ENCODE results near the gene ABHD2.
"Not testable (repeated sequence)": the region's sequence is repeated elsewhere in the genome, so short reads cannot be mapped to it uniquely, and the experiment has no call there.

ABHD2 gene

DNA sequence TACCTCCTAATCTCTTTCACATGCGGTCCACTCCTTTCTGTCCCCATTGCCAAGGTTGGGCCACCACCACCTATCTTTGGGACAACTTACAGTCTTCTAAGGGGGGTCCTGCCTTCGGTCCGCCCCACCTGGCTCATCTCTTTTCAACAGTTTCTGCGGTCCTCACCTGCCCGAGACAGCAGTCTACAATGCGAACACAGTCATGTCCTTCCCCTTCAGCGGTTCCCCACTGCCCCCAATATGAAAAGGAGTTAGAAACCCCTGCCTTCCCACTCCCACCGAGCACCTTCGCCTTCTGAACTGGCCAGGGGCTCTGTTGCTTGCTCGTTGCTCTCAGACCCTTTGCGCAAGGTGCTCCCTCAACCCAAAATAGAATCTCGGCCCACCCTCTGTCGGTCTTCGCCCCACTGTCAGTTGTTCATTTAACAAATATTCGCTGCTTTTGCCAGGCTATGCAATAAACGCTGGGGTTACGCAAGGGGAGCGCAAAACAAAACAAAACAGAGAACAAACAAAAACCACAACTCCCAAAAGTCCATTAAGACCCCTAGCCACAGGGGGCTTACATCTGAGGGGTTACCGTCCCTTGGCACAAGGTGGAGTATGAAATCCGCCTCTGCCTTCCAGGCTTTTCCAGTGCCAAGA, 154.9 kb downstream of the ABHD2 start:
- DNase-seq: peak; percentile 22

DNA sequence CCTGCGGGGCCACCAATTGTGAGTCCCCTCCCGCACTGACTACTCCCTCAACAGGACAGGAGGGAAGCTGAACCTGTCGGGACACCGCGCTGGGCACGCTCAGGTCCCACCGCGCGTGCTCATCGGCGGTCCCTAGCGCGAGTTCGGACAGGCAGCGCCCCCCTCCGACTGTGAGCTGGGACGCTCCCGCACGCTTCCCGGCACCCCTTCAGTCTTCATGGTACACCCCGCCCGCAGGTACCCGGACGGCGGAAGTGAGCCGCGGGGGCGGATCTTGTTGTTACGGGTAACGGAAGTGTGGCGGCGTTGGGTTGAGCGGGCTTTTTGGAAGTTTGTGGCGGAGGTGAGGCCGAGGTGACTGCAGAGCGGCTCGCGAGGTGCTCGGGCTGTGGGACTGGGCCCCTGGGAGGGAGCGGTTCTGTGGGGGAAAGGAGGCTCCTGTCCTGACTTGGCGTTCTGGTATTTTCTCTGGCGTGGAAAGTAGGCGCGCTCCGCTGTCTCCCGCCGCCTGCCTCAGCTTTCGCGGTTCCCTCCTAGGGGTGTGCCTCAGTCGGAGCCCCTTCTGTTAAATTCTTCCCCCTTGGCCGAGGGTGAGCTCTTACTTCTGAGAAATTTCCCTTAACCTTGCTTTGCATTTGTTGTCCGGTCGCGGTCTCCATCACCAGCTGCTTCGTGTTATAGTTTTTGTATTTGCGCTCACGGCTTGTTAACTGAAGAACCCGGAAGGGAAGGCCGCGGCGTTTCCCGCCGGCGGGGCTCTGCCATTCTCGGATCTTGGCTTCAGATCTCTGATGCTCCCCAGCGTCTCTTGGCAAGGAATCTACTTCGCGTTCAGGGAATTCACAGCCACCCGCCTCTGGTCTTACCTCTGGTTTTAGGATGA, 155.7 kb downstream of the ABHD2 start, which contains the start of gene FANCI:
FANCI (plus strand) TSS at position 289 of the 883 bp plus-strand sequence. CDS start 3,669 bp downstream, outside the sequence.
- peak; percentile 91 for DNase-seq

DNA sequence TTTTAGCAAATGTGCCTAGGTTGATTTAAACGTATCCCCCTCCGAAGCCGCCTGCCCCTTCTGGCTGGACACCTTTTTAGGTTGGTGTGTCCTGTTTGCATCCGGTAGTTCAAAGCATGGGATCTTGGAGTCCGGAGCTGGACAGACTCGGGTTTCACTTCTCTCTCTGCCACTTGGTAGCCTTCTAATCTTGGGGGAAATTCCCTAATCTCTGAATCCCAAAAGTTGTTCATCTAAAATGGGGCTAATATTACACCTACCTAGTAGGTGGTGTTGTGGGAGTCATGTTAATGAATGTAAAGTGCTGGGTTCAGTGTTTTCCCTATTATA, 156.3 kb downstream of the ABHD2 start:
- no peak for DNase-seq

DNA sequence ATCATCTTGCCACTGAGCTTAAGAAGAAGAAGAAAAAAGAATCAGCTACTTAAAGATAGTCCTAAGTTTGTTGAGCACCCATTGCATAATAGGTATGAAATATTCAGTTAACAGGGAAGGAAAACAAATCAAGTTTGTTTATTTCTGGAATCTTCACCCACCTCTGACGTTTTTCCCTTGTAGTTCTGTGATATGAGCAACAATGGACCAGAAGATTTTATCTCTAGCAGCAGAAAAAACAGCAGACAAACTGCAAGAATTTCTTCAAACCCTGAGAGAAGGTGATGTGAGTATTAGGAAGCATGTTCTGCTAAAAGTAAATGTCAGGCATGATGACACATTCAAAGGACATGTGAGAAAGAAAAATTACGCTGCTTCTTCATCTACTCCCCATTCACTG, 159.2 kb downstream of the ABHD2 start:
- no peak for DNase-seq

DNA sequence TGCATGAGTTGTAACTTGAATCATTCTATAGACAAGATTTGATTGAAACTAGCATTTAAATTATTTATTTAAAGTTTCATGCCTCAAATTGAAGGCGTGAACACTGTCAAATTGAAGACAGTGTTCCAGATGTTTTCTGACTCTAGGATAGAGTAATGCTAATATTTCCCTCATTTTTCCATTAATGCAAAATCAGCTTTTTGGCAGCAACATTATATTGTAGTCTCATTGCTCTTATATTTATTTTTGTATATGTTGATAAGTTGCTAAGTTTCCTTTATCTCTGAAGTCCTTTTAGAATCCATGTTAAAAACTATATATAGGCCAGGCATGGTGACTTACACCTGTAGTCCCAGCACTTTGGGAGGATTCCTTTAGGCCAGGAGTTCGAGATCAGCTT, 160.3 kb downstream of the ABHD2 start:
- DNase-seq: no peak

DNA sequence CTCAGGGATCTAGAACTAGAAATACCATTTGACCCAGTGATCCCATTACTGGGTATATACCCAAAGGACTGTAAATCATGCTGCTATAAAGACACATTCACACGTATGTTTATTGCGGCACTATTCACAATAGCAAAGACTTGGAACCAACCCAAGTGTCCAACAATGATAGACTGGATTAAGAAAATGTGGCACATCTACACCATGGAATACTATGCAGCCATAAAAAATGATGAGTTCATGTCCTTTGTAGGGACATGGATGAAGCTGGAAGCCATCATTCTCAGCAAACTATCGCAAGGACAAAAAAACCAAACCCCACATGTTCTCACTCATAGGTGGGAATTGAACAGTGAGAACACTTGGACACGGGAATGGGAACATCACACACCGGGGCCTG, 161.9 kb downstream of the ABHD2 start:
- not testable (repeated sequence) for DNase-seq
